ENCODE measurements around the gene MLLT6. TPM values are rescaled to one million over a fixed set of nuclear protein-coding genes. Genes with fewer than 3 reads are reported as not detected.

The MLLT6 gene
- total RNA-seq, 6 experiments from 2014 or later: 26.5 to 31.5 (median 30.2) TPM

DNA sequence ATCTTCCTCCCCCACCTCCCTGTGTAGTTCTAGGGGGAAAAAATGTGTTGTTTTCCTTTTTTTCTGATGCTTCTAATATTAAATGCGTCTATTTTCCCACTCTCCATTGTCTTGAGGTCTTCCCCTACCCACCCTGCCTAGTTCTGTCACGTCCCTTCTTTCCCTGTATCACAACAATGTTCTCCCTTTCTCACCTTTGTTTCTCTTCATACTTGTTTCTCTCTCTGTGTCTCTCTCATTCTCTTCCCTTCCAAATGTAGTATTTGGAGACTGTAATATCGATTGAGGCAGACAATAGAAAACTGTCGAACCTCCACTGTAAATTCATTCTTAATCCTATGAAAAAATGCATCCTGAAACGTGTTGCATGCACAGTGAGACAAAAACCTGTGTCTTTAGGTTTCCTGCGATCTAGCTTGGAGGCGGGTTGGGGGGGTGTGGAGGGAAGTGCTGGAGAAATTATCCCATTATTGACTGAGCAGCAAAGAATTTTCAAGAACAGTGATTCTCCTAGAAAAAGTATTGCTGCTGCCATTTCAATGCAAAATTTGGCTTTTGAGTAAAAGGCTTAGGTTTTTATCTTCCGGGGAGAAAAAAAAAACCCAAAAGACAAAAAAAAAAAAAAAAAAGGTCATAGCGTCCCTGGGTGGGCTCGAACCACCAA, 46.2 kb downstream of the MLLT6 start:
- no peak for TF ChIP-seq CTCF (IDR thresholded peaks at IDR 0.05)
- Mint-ChIP-seq H3K4me3 (peak overlapping the region; percentile 95), H3K4me1 (ENCODE audit: low read depth) (peaks cover 37% of the 10 kb centered on the region), H3K27ac (peak overlapping the region; percentile 90), H3K9me3 (no peaks in the 10 kb centered on the region), H3K36me3 (ENCODE audit: low read depth) (peaks cover 15% of the 10 kb centered on the region), H3K27me3 (ENCODE audit: insufficient read depth) (peaks cover 5% of the 10 kb centered on the region)
- no peak for DNase-seq

DNA sequence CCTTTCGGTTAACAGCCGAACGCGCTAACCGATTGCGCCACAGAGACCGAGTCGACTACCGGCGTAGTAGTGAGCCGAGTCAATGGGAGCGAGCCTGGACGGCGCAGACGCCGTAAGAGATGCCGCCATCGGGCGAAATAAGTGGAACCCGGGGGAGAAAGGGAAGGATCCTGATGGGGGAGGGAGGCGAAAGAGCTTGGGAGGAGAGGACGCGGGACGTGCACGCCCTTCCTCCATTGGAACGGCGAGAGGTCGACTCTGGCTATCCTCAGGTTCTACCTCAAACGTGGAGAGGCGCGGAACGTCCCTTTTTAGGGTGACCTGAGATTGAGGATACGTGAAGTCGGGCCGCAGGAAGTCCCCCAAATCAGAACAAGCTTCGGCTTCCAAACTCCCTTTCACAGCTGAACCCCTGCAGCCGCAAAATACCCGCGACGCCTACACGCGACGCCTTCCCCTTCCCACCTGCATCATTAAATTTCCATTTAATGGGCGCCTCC, 46.8 kb downstream of the MLLT6 start:
- H3K9me3 Mint-ChIP-seq: no peaks in the 10 kb centered on the region
- H3K36me3 Mint-ChIP-seq (ENCODE audit: low read depth): peaks cover 15% of the 10 kb centered on the region

DNA sequence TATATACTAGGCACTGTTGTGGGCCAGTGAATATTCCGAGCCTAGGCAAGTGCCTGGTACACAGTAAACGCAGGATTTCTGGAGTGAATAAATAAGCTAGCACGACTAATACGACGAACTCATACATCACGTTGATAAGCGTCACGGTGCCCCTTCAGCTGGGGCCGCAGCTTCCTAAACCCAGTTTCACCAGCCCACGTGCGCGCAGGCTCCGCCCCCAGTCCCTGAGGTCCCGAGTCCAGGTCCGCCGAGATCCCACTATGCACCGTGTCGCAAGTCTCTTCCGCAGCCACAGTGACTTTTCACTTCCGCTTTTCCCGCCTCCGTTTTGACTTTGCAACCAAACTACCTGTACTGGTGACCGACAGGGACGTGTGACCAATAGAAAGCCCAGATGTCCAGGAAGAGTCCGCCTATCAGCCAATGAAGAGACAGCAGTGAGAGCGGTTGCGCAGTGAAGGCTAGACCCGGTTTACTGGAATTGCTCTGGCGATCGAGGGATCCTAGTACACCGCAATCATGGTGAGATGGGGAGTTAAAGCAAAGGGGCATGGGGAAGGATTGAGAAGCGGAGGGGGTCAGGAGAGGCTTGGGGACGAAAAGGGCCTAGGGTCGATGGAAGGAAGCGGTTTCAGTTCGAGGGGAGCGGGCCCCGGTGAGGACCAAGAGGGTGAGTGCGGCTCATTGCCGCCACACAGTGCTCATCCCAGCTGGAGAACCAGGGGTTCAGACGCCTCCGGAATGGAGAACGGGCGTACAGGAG, 47.4 kb downstream of the MLLT6 start, which contains the start of gene PSMB3:
Gene PSMB3 (plus strand): TSS at position 434 of the 763 bp plus-strand sequence. CDS start 86 bp downstream, at position 520.
- peaks cover 31% of the 10 kb centered on the region for H3K4me1 Mint-ChIP-seq (ENCODE audit: low read depth)
- no peak for TF ChIP-seq CTCF (IDR thresholded peaks at IDR 0.05)
- H3K36me3 Mint-ChIP-seq (ENCODE audit: low read depth): peaks cover 15% of the 10 kb centered on the region

More for the DNA sequence above, 46.8 kb downstream of the MLLT6 start:
- Mint-ChIP-seq H3K27me3 (ENCODE audit: insufficient read depth) (peaks cover 5% of the 10 kb centered on the region), H3K27ac (peak overlapping the region; percentile 90), H3K4me3 (peak overlapping the region; percentile 95), H3K4me1 (ENCODE audit: low read depth) (peaks cover 31% of the 10 kb centered on the region)
- no peak for TF ChIP-seq CTCF (IDR thresholded peaks at IDR 0.05)
- DNase-seq: peak; percentile 67

GRCh38 chr17:38753071-38753506, 48.0 kb downstream of the MLLT6 start:
- DNase-seq: no peak
- peaks cover 31% of the 10 kb centered on the region for H3K4me1 Mint-ChIP-seq (ENCODE audit: low read depth)
- peak overlapping the region; percentile 95 for H3K4me3 Mint-ChIP-seq
- peaks cover 5% of the 10 kb centered on the region for H3K27me3 Mint-ChIP-seq (ENCODE audit: insufficient read depth)
- H3K36me3 Mint-ChIP-seq (ENCODE audit: low read depth): peaks cover 15% of the 10 kb centered on the region
- H3K27ac Mint-ChIP-seq: peak overlapping the region; percentile 90
- no peaks in the 10 kb centered on the region for H3K9me3 Mint-ChIP-seq
- TF ChIP-seq CTCF (IDR thresholded peaks at IDR 0.05): no peak

More for the DNA sequence above, 47.4 kb downstream of the MLLT6 start, which contains the start of gene PSMB3:
- H3K27me3 Mint-ChIP-seq (ENCODE audit: insufficient read depth): peaks cover 5% of the 10 kb centered on the region
- H3K4me3 Mint-ChIP-seq: peak within 1 kb of the TSS; percentile 95
- peak; percentile 100 for DNase-seq
- peak within 1 kb of the TSS; percentile 90 for H3K27ac Mint-ChIP-seq
- H3K9me3 Mint-ChIP-seq: no peaks in the 10 kb centered on the region

DNA sequence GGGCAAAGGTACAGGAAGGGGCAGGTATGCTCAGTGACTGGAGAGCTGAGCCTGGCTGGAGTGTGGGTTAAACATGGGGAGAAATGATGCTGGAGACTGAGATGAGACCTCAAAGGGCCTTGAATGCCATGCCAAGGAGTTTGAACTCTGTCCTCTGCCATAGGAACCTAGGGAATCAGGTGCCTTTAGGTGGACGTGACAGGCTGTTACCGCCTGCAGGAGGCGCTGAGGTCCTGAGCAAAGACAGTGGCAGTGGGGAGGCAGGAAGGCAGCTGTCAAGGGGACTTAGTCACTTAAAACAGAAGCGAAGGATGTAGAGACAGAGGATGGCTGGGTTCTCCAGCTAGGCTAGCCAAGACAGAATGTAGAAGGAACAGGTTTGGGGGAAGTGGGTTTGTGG, 56.5 kb downstream of the MLLT6 start:
- no peak overlapping the region for H3K4me3 Mint-ChIP-seq
- no peaks in the 10 kb centered on the region; the same call in 1 of the 2 replicates for H3K27me3 Mint-ChIP-seq (ENCODE audit: insufficient read depth)
- DNase-seq: peak; percentile 35
- H3K36me3 Mint-ChIP-seq (ENCODE audit: low read depth): peaks cover 42% of the 10 kb centered on the region
- no peaks in the 10 kb centered on the region for H3K9me3 Mint-ChIP-seq
- H3K4me1 Mint-ChIP-seq (ENCODE audit: low read depth): no peaks in the 10 kb centered on the region
- TF ChIP-seq CTCF (IDR thresholded peaks at IDR 0.05): peak; percentile 71
- H3K27ac Mint-ChIP-seq: peak overlapping the region; percentile 12; the same call in 1 of the 2 replicates

Data from HFFc6 (cell line).